Activated naive CD4-positive, alpha-beta T cell treated with anti-CD3 and anti-CD28 coated beads, Interleukin-2, amount 50 U/mL, for 16 hours (primary cell): ENCODE data around the gene XRCC6.
A peak's percentile ranks its signal among the peaks of the same experiment; 100 is the strongest.

Source experiments
- DNase-seq: peaks from one replicate; pipeline ENCODE4 v3.0.0-alpha.2; 2020

Gene XRCC6

GRCh38 chr22:41688365-41689211 is 67.5 kb downstream of the XRCC6 start, which contains the start of gene SNU13:
TSS of gene SNU13 (minus strand) at chr22:41688867. CDS start at chr22:41688796, 71 bp downstream.
- peak; percentile 93 for DNase-seq

GRCh38 chr22:41690476-41690875 is 69.4 kb downstream of the XRCC6 start:
- DNase-seq = no peak

DNA sequence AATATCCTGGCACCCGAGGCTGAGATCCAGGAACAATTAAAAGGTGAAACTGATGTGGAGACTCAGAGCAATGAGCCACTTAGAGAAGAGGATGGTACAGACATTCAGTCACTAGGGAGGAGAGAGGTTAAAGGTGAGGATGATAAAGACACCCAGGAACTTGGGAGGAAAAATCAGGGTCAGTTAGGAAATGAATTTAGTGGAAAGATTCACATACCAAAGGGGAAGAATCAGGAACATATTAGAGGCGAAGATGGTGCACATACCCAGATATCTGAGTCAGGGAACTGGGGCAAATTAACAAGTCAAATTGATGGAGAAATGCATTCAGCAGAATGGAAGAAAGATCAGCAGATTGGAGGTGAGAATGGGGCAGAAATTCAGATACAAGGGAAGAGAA is 74.1 kb downstream of the XRCC6 start:
- no peak for DNase-seq

- DNase-seq = no peak
Measured at GRCh38 chr22:41696703-41697102, 75.6 kb downstream of the XRCC6 start.

DNA sequence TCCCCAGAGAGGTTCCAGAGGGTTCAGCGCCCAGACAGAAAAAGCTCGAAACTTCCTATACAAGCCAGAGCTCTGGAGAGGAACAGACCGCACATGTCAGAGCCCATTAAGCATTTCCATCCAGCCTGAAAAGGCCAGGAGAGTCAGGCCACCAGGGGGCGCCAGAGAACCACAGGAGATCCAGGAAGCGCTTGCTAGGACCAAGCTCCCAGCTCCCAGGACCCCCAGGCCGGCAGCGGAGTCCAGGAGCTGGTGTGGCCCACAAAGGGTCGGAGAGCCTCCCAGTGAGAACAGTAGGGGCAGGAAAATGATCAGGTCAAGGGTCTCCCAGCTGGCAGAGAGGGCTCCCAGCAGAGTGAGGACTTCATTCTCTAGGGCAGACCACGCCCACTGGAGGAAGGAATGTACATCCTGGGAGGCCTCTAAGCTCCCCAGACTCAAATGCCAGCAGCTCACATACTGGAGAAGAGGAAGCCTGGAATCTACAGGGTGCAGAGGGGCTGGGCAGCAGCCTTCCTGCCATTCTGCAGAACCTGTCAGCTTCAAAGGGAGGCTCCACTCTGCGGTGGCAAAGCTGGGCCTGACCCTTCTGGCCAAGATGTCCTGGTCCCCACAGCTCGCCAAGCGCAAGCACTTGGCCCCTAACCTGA is 76.2 kb downstream of the XRCC6 start:
- DNase-seq = peak; percentile 91

- peak; percentile 92 for DNase-seq
Measured at GRCh38 chr22:41699264-41700107, 78.4 kb downstream of the XRCC6 start, which contains the start of gene MEI1. TSS of gene MEI1 (plus strand) at chr22:41699503. CDS start at chr22:41699539, 36 bp downstream.

GRCh38 chr22:41700108-41700364 is 78.9 kb downstream of the XRCC6 start:
- DNase-seq = no peak

DNA sequence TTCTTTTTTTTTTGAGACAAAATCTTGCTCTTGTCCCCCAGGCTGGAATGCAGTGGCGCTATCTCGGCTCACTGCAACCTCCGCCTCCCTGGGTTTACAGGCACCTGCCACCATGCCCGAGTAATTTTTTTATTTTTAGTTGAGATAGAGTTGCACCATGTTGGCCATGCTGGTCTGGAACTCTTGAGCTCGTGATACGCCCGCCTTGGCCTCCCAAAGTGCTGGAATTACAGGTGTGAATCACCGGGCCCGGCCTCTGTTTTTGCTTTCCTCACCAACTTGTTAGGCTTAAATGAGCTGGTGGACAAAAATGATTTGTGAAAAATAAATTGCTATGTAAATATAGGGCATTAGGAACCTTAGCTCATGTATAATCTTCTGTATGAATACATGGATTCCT is 81.7 kb downstream of the XRCC6 start:
- DNase-seq = no peak

GRCh38 chr22:41709341-41709740 is 88.2 kb downstream of the XRCC6 start:
- DNase-seq = no peak

GRCh38 chr22:41713004-41713403 is 91.9 kb downstream of the XRCC6 start:
- DNase-seq = no peak
